Measurements from ENCODE around the gene GPD1L. TPM values are rescaled to one million over a fixed set of nuclear protein-coding genes. Genes with fewer than 3 reads are reported as not detected.

Gene GPD1L
- total and polyA plus RNA-seq, 2 of the 4 experiments (the other 2 are of a cell fraction), result 3.9 to 7.9 TPM

- Histone ChIP-seq H3K27ac (ENCODE audit: insufficient read depth, low read length) (no peak overlapping the region), H4K20me1 (ENCODE audit: insufficient read depth, low read length) (no peaks in the 10 kb centered on the region), H3K56ac (ENCODE audit: extremely low read depth, insufficient read depth, low read length) (no peak overlapping the region), H2AFZ (replicated peaks; ENCODE audit: low read length, poor library complexity) (no peak overlapping the region), H2BK20ac (ENCODE audit: low read depth, low read length) (no peak overlapping the region), H3K4me1 (ENCODE audit: control insufficient read depth, insufficient read depth, low read length) (no peaks in the 10 kb centered on the region), H3K14ac (replicated peaks; ENCODE audit: low read depth, low read length) (no peak overlapping the region), H3K9me3 (ENCODE audit: control insufficient read depth, insufficient read depth, low read length) (no peaks in the 10 kb centered on the region), H3K9ac (ENCODE audit: low read depth, low read length) (no peak overlapping the region), H2AK9ac (replicated peaks; ENCODE audit: low read depth, low read length, poor library complexity) (no peak overlapping the region), H2BK120ac (ENCODE audit: low read depth, low read length) (no peak overlapping the region), H3K4me2 (ENCODE audit: low read depth, low read length) (no peak overlapping the region), H3K4ac (ENCODE audit: low read depth, low read length) (no peak overlapping the region), H2AK5ac (ENCODE audit: low read depth, low read length) (no peak overlapping the region), H4K8ac (ENCODE audit: low read depth in 2 of 2, low read length in 2 of 2) (no peak overlapping the region), H4K5ac (ENCODE audit: low read depth, low read length) (no peak overlapping the region), H3K18ac (ENCODE audit: low read depth, low read length) (no peak overlapping the region), H2BK5ac (ENCODE audit: low read depth, low read length, poor library complexity, severe bottlenecking) (no peak overlapping the region), H3K23ac (ENCODE audit: low read depth, low read length) (no peak overlapping the region), H3K27me3 (ENCODE audit: control insufficient read depth, insufficient read depth, low read length) (no peaks in the 10 kb centered on the region), H3K79me1 (ENCODE audit: low read depth in 1 of 2, low read length in 2 of 2) (no peaks in the 10 kb centered on the region; a peak in 1 of 4 replicates), H3K9me1 (ENCODE audit: insufficient read depth, low read length) (no peaks in the 10 kb centered on the region; the same call in 1 of the 2 replicates), H4K91ac (ENCODE audit: insufficient read depth, low read depth, low read length) (no peak overlapping the region), H3K36me3 (ENCODE audit: control insufficient read depth, insufficient read depth, low read length) (no peaks in the 10 kb centered on the region), H3K4me3 (ENCODE audit: insufficient read depth, low read depth, low read length) (no peak overlapping the region), H2BK15ac (ENCODE audit: low read depth, low read length) (no peak overlapping the region)
- ATAC-seq (ENCODE audit: low read depth) (no peak), DNase-seq (no peak)
- intact Hi-C loops (cut with micrococcal nuclease), result no loop called here
- CTCF ChIA-PET, result no interaction called here
- dilution Hi-C loops (cut with HindIII; ENCODE audit: low sequenced_read_pairs, unreplicated experiment), result no loop called here
- WGBS, 2 experiments (ENCODE audit: extremely low coverage in 2 of 2, insufficient read length in 1 of 2), result 86% methylated on average over 1 of the region's 4 CpGs; no CpG with 5 or more reads in 1 of the 2 experiments
- TF ChIP-seq MAFK (IDR thresholded peaks at IDR 0.05; ENCODE audit: low read depth, low read length) (no peak), FOS (IDR thresholded peaks at IDR 0.05; ENCODE audit: low read depth, low read length) (no peak), POLR2A (IDR thresholded peaks at IDR 0.05; ENCODE audit: low read depth, low read length) (no peak), RAD21 (IDR thresholded peaks at IDR 0.05; ENCODE audit: low read length) (no peak), RFX5 (IDR thresholded peaks at IDR 0.05; ENCODE audit: low read depth, low read length) (no peak)
- TF ChIP-seq, protein P1, sequence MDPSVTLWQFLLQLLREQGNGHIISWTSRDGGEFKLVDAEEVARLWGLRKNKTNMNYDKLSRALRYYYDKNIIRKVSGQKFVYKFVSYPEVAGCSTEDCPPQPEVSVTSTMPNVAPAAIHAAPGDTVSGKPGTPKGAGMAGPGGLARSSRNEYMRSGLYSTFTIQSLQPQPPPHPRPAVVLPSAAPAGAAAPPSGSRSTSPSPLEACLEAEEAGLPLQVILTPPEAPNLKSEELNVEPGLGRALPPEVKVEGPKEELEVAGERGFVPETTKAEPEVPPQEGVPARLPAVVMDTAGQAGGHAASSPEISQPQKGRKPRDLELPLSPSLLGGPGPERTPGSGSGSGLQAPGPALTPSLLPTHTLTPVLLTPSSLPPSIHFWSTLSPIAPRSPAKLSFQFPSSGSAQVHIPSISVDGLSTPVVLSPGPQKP (IDR thresholded peaks at IDR 0.05; ENCODE audit: borderline replicate concordance, low read depth, low read length), result no peak
- BruUV-seq (replicated peaks), result no TSS peak
- POLR2A ChIA-PET (ENCODE audit: unreplicated experiment), result no interaction called here
- in situ Hi-C loops (cut with MboI; ENCODE audit: low sequenced_read_pairs), result loop anchor here (25.0 kb wide), 1 partner anchor 518 kb away; no protein-coding TSS in a partner anchor
Measured at GRCh38 chr3:32129832-32130231, 23.4 kb downstream of the GPD1L start.
